Measurements from ENCODE around the gene ATG101. TPM values are rescaled to one million over a fixed set of nuclear protein-coding genes. Genes with fewer than 3 reads are reported as not detected.

ATG101 gene
- total and polyA plus RNA-seq, 2 of the 13 experiments (the other 11 are each of a cell fraction or from before 2014, with no cell fraction given): 58.2 to 67.7 TPM

- TF ChIP-seq, protein P1, sequence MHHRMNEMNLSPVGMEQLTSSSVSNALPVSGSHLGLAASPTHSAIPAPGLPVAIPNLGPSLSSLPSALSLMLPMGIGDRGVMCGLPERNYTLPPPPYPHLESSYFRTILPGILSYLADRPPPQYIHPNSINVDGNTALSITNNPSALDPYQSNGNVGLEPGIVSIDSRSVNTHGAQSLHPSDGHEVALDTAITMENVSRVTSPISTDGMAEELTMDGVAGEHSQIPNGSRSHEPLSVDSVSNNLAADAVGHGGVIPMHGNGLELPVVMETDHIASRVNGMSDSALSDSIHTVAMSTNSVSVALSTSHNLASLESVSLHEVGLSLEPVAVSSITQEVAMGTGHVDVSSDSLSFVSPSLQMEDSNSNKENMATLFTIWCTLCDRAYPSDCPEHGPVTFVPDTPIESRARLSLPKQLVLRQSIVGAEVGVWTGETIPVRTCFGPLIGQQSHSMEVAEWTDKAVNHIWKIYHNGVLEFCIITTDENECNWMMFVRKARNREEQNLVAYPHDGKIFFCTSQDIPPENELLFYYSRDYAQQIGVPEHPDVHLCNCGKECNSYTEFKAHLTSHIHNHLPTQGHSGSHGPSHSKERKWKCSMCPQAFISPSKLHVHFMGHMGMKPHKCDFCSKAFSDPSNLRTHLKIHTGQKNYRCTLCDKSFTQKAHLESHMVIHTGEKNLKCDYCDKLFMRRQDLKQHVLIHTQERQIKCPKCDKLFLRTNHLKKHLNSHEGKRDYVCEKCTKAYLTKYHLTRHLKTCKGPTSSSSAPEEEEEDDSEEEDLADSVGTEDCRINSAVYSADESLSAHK (CRISPR knock-in tag; IDR thresholded peaks at IDR 0.05; ENCODE audit: borderline replicate concordance): no peak
- TF ChIP-seq GLI4 (CRISPR knock-in tag; IDR thresholded peaks at IDR 0.05; ENCODE audit: borderline replicate concordance) (no peak), ZBTB42 (CRISPR knock-in tag; IDR thresholded peaks at IDR 0.05) (0 out of 2 replicates have a peak, but pooled peaks have one; percentile 55), GABPB1 (CRISPR knock-in tag; IDR thresholded peaks at IDR 0.05) (peak; percentile 86), THAP8 (CRISPR knock-in tag; IDR thresholded peaks at IDR 0.05; ENCODE audit: borderline replicate concordance) (no peak), ZNF362 (CRISPR knock-in tag; IDR thresholded peaks at IDR 0.05; ENCODE audit: borderline replicate concordance) (no peak), ZNF180 (CRISPR knock-in tag; IDR thresholded peaks at IDR 0.05; ENCODE audit: borderline replicate concordance, low read depth) (no peak), YEATS2 (CRISPR knock-in tag; IDR thresholded peaks at IDR 0.05; ENCODE audit: borderline replicate concordance) (peak; percentile 25; the same call in 1 of the 2 replicates)
- TF ChIP-seq, protein P2, sequence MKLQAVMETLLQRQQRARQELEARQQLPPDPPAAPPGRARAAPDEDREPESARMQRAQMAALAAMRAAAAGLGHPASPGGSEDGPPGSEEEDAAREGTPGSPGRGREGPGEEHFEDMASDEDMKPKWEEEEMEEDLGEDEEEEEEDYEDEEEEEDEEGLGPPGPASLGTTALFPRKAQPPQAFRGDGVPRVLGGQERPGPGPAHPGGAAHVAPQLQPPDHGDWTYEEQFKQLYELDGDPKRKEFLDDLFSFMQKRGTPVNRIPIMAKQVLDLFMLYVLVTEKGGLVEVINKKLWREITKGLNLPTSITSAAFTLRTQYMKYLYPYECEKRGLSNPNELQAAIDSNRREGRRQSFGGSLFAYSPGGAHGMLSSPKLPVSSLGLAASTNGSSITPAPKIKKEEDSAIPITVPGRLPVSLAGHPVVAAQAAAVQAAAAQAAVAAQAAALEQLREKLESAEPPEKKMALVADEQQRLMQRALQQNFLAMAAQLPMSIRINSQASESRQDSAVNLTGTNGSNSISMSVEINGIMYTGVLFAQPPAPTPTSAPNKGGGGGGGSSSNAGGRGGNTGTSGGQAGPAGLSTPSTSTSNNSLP (IDR thresholded peaks at IDR 0.05; ENCODE audit: low read depth, low read length): no peak
Measured at GRCh38 chr12:52032804-52033445, 36.9 kb upstream of the ATG101 start (continued).

Measured in HepG2 (cell line).